Skeletal muscle cell (primary cell): ENCODE results near the gene CDC42EP5.
"Not testable (repeated sequence)": the region's sequence is repeated elsewhere in the genome, so short reads cannot be mapped to it uniquely, and the experiment has no call there.

ENCODE experiments used
- DNase-seq: peaks from one replicate; pipeline ENCODE4 v3.0.0-alpha.2; 2010; ENCODE audit warnings: low read depth
- H3K4me3 ChIP-seq: 2 replicates; pipeline ENCODE4 v1.5.1; 2011; ENCODE audit warnings: low read depth, mild to moderate bottlenecking, control low read depth, low read length, moderate library complexity

Gene CDC42EP5

GRCh38 chr19:54493056-54493455 lies 20.0 kb upstream of the CDC42EP5 start:
- not testable (repeated sequence) for DNase-seq, H3K4me3 ChIP-seq

- DNase-seq: no peak
- no peak overlapping the region for H3K4me3 ChIP-seq
Measured at GRCh38 chr19:54492568-54492967, 19.5 kb upstream of the CDC42EP5 start.

GRCh38 chr19:54489766-54490165 lies 16.7 kb upstream of the CDC42EP5 start:
- H3K4me3 ChIP-seq: no peak overlapping the region
- DNase-seq: no peak

GRCh38 chr19:54489341-54489740 lies 16.2 kb upstream of the CDC42EP5 start:
- no peak for DNase-seq
- H3K4me3 ChIP-seq: no peak overlapping the region

- no peak for DNase-seq
- H3K4me3 ChIP-seq: no peak overlapping the region
Measured at GRCh38 chr19:54485851-54486250, 12.8 kb upstream of the CDC42EP5 start.

GRCh38 chr19:54484451-54484850 lies 11.4 kb upstream of the CDC42EP5 start:
- no peak overlapping the region for H3K4me3 ChIP-seq
- no peak for DNase-seq

GRCh38 chr19:54482889-54483288 lies 9.8 kb upstream of the CDC42EP5 start:
- no peak for DNase-seq
- no peak overlapping the region for H3K4me3 ChIP-seq

GRCh38 chr19:54481326-54481930 lies 8.3 kb upstream of the CDC42EP5 start:
- no peak for DNase-seq
- H3K4me3 ChIP-seq: no peak overlapping the region

GRCh38 chr19:54480051-54480450 lies 7.0 kb upstream of the CDC42EP5 start:
- no peak for DNase-seq
- no peak overlapping the region for H3K4me3 ChIP-seq

GRCh38 chr19:54478677-54479266 lies 5.7 kb upstream of the CDC42EP5 start:
- H3K4me3 ChIP-seq: no peak overlapping the region
- DNase-seq: no peak

GRCh38 chr19:54477650-54478049 lies 4.6 kb upstream of the CDC42EP5 start:
- no peak overlapping the region for H3K4me3 ChIP-seq
- DNase-seq: no peak

GRCh38 chr19:54475706-54476105 lies 2.6 kb upstream of the CDC42EP5 start:
- DNase-seq: no peak
- no peak overlapping the region for H3K4me3 ChIP-seq

- H3K4me3 ChIP-seq: peak overlapping the region; percentile 66
- DNase-seq: no peak
Measured at GRCh38 chr19:54473892-54474372, 836 bp upstream of the CDC42EP5 start.

- peak overlapping the region; percentile 54 for H3K4me3 ChIP-seq
- DNase-seq: no peak
Measured at GRCh38 chr19:54470991-54471782, 1.9 kb downstream of the CDC42EP5 start.

GRCh38 chr19:54470276-54470887 lies 2.7 kb downstream of the CDC42EP5 start:
- no peak for DNase-seq
- peak overlapping the region; percentile 54 for H3K4me3 ChIP-seq

GRCh38 chr19:54469496-54469934 lies 3.6 kb downstream of the CDC42EP5 start:
- DNase-seq: no peak
- H3K4me3 ChIP-seq: no peak overlapping the region

GRCh38 chr19:54466110-54466480 lies 7.0 kb downstream of the CDC42EP5 start:
- not testable (repeated sequence) for H3K4me3 ChIP-seq, DNase-seq

- no peak for DNase-seq
- H3K4me3 ChIP-seq: no peak overlapping the region
Measured at GRCh38 chr19:54465426-54466109, 7.5 kb downstream of the CDC42EP5 start.

GRCh38 chr19:54464630-54465425 lies 8.3 kb downstream of the CDC42EP5 start:
- DNase-seq: peak; percentile 34

More at GRCh38 chr19:54464630-54465425, 8.3 kb downstream of the CDC42EP5 start:
- peak overlapping the region; percentile 60 for H3K4me3 ChIP-seq
